ENCODE data around the gene PYCARD. TPM values are rescaled to one million over a fixed set of nuclear protein-coding genes. Genes with fewer than 3 reads are reported as not detected.
"Not testable (repeated sequence)": the region's sequence is repeated elsewhere in the genome, so short reads cannot be mapped to it uniquely, and the experiment has no call there.

The PYCARD gene
- total and polyA plus RNA-seq, 2 experiments from 2014 or later: 9.4 to 16.1 TPM

- H3K4me3 ChIP-seq: no peak overlapping the region
- no peak for DNase-seq (ENCODE audit: low spot score)
- no peaks in the 10 kb centered on the region for H3K36me3 ChIP-seq (replicated peaks; ENCODE audit: insufficient read depth, low read depth)
- no peaks in the 10 kb centered on the region for H3K9me3 ChIP-seq (ENCODE audit: low read depth)
- no peak overlapping the region for H3K27ac ChIP-seq
- no peaks in the 10 kb centered on the region for H3K79me2 ChIP-seq
- H4K20me1 ChIP-seq (ENCODE audit: insufficient read depth, poor library complexity, severe bottlenecking): no peaks in the 10 kb centered on the region
- no peak overlapping the region for H3K4me2 ChIP-seq
- TF ChIP-seq EZH2 (IDR thresholded peaks at IDR 0.05; ENCODE audit: borderline replicate concordance) (no peak), EZH2phosphoT487 (IDR thresholded peaks at IDR 0.05; ENCODE audit: low read depth, severe bottlenecking, unreplicated experiment) (no peak)
- TF ChIP-seq, protein P1, sequence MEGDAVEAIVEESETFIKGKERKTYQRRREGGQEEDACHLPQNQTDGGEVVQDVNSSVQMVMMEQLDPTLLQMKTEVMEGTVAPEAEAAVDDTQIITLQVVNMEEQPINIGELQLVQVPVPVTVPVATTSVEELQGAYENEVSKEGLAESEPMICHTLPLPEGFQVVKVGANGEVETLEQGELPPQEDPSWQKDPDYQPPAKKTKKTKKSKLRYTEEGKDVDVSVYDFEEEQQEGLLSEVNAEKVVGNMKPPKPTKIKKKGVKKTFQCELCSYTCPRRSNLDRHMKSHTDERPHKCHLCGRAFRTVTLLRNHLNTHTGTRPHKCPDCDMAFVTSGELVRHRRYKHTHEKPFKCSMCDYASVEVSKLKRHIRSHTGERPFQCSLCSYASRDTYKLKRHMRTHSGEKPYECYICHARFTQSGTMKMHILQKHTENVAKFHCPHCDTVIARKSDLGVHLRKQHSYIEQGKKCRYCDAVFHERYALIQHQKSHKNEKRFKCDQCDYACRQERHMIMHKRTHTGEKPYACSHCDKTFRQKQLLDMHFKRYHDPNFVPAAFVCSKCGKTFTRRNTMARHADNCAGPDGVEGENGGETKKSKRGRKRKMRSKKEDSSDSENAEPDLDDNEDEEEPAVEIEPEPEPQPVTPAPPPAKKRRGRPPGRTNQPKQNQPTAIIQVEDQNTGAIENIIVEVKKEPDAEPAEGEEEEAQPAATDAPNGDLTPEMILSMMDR (IDR thresholded peaks at IDR 0.05; ENCODE audit: poor library complexity): no peak
- no peak overlapping the region for H2AFZ ChIP-seq
- no peaks in the 10 kb centered on the region for H3K4me1 ChIP-seq (ENCODE audit: insufficient read depth)
- H3K27me3 ChIP-seq: peaks cover 10% of the 10 kb centered on the region
- H3K9me2 ChIP-seq (replicated peaks; ENCODE audit: insufficient read depth): no peaks in the 10 kb centered on the region
- WGBS (ENCODE audit: low lambda C conversion rate, missing lambda C conversion rate): 82% methylated on average over 5 of the region's 5 CpGs
Observed at GRCh38 chr16:31248344-31248743, 45.8 kb upstream of the PYCARD start.

DNA sequence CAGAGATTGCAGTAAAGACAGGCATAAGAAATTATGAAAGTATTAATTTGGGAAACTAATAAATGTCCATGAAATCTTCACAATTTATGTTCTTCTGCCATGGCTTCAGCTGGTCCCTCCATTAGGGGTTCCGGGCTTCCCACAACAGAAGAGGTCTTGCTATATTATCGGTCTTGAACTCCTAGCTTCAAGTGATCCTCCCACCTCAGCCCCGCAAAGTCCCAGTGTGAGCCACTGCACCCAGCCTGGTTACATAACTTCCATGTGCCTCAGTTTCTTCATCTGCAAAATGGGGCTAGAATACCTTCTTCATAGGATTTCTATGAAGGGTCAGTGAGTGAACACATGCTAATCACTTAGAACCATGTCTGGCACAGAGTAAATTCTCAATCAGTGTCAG, 43.7 kb upstream of the PYCARD start:
- Histone ChIP-seq H3K27me3 (peaks cover 10% of the 10 kb centered on the region), H3K79me2 (no peaks in the 10 kb centered on the region), H3K4me2 (no peak overlapping the region), H3K4me1 (ENCODE audit: insufficient read depth) (no peaks in the 10 kb centered on the region), H3K9me2 (replicated peaks; ENCODE audit: insufficient read depth) (no peaks in the 10 kb centered on the region), H3K4me3 (no peak overlapping the region), H3K9me3 (ENCODE audit: low read depth) (no peaks in the 10 kb centered on the region), H3K36me3 (replicated peaks; ENCODE audit: insufficient read depth, low read depth) (no peaks in the 10 kb centered on the region), H4K20me1 (ENCODE audit: insufficient read depth, poor library complexity, severe bottlenecking) (no peaks in the 10 kb centered on the region), H2AFZ (no peak overlapping the region), H3K27ac (no peak overlapping the region)
- TF ChIP-seq, protein P1 (IDR thresholded peaks at IDR 0.05; ENCODE audit: poor library complexity): no peak
- no peak for TF ChIP-seq EZH2 (IDR thresholded peaks at IDR 0.05; ENCODE audit: borderline replicate concordance)
- TF ChIP-seq EZH2phosphoT487 (IDR thresholded peaks at IDR 0.05; ENCODE audit: low read depth, severe bottlenecking, unreplicated experiment): no peak
- DNase-seq (ENCODE audit: low spot score): no peak
- 97% methylated on average over 3 of the region's 3 CpGs for WGBS (ENCODE audit: low lambda C conversion rate, missing lambda C conversion rate)

GRCh38 chr16:31245598-31245997, 43.0 kb upstream of the PYCARD start:
- not testable (repeated sequence) for H3K9me3 ChIP-seq (ENCODE audit: low read depth); H3K4me2 ChIP-seq
- WGBS (ENCODE audit: low lambda C conversion rate, missing lambda C conversion rate): 22% methylated on average over 8 of the region's 8 CpGs

GRCh38 chr16:31243734-31244670, 41.4 kb upstream of the PYCARD start:
- Histone ChIP-seq H3K4me1 (ENCODE audit: insufficient read depth) (no peaks in the 10 kb centered on the region), H3K27me3 (peaks cover 10% of the 10 kb centered on the region), H3K27ac (no peak overlapping the region), H3K36me3 (replicated peaks; ENCODE audit: insufficient read depth, low read depth) (no peaks in the 10 kb centered on the region), H3K9me2 (replicated peaks; ENCODE audit: insufficient read depth) (no peaks in the 10 kb centered on the region), H3K4me3 (no peak overlapping the region), H3K4me2 (no peak overlapping the region), H2AFZ (no peak overlapping the region), H3K9me3 (ENCODE audit: low read depth) (no peaks in the 10 kb centered on the region), H3K79me2 (no peaks in the 10 kb centered on the region), H4K20me1 (ENCODE audit: insufficient read depth, poor library complexity, severe bottlenecking) (no peaks in the 10 kb centered on the region)
- TF ChIP-seq EZH2phosphoT487 (IDR thresholded peaks at IDR 0.05; ENCODE audit: low read depth, severe bottlenecking, unreplicated experiment) (no peak), EZH2 (IDR thresholded peaks at IDR 0.05; ENCODE audit: borderline replicate concordance) (no peak)
- TF ChIP-seq, protein P1 (IDR thresholded peaks at IDR 0.05; ENCODE audit: poor library complexity): no peak
- DNase-seq (ENCODE audit: low spot score): no peak
- 56% methylated on average over 9 of the region's 9 CpGs for WGBS (ENCODE audit: low lambda C conversion rate, missing lambda C conversion rate)

More at GRCh38 chr16:31245598-31245997, 43.0 kb upstream of the PYCARD start:
- peaks cover 10% of the 10 kb centered on the region for H3K27me3 ChIP-seq
- H3K36me3 ChIP-seq (replicated peaks; ENCODE audit: insufficient read depth, low read depth); H3K4me3 ChIP-seq; H3K9me2 ChIP-seq (replicated peaks; ENCODE audit: insufficient read depth); DNase-seq (ENCODE audit: low spot score); H4K20me1 ChIP-seq (ENCODE audit: insufficient read depth, poor library complexity, severe bottlenecking); H3K79me2 ChIP-seq; H3K27ac ChIP-seq; H2AFZ ChIP-seq; H3K4me1 ChIP-seq (ENCODE audit: insufficient read depth): not testable (repeated sequence)
